ENCODE results near the gene UTP14C. TPM values are rescaled to one million over a fixed set of nuclear protein-coding genes. Genes with fewer than 3 reads are reported as not detected.
A peak's percentile ranks its signal among the peaks of the same experiment; 100 is the strongest.

The UTP14C gene
- total and polyA plus RNA-seq, 2 experiments from 2014 or later = 11.4 to 22.9 TPM

GRCh38 chr13:52061587-52061986, 37.1 kb downstream of the UTP14C start (continued):
- TF ChIP-seq, protein P1, sequence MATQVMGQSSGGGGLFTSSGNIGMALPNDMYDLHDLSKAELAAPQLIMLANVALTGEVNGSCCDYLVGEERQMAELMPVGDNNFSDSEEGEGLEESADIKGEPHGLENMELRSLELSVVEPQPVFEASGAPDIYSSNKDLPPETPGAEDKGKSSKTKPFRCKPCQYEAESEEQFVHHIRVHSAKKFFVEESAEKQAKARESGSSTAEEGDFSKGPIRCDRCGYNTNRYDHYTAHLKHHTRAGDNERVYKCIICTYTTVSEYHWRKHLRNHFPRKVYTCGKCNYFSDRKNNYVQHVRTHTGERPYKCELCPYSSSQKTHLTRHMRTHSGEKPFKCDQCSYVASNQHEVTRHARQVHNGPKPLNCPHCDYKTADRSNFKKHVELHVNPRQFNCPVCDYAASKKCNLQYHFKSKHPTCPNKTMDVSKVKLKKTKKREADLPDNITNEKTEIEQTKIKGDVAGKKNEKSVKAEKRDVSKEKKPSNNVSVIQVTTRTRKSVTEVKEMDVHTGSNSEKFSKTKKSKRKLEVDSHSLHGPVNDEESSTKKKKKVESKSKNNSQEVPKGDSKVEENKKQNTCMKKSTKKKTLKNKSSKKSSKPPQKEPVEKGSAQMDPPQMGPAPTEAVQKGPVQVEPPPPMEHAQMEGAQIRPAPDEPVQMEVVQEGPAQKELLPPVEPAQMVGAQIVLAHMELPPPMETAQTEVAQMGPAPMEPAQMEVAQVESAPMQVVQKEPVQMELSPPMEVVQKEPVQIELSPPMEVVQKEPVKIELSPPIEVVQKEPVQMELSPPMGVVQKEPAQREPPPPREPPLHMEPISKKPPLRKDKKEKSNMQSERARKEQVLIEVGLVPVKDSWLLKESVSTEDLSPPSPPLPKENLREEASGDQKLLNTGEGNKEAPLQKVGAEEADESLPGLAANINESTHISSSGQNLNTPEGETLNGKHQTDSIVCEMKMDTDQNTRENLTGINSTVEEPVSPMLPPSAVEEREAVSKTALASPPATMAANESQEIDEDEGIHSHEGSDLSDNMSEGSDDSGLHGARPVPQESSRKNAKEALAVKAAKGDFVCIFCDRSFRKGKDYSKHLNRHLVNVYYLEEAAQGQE (IDR thresholded peaks at IDR 0.05; ENCODE audit: unreplicated experiment) = no peak
- no peak for TF ChIP-seq CTCF (conservative IDR thresholded peaks at IDR 0.05; ENCODE audit: low read depth in 2 of 2)
- TF ChIP-seq CREB1 (CRISPR knock-in tag; IDR thresholded peaks at IDR 0.05; ENCODE audit: low read depth) = no peak
- no peak for TF ChIP-seq ZNF331 (CRISPR knock-in tag; IDR thresholded peaks at IDR 0.05; ENCODE audit: low read depth)
- no peak for TF ChIP-seq STAT1 (IDR thresholded peaks at IDR 0.05; ENCODE audit: unreplicated experiment)
- TF ChIP-seq POLR2AphosphoS5 (IDR thresholded peaks at IDR 0.05; ENCODE audit: low read depth) = no peak
- TF ChIP-seq EZH2 (IDR thresholded peaks at IDR 0.05; ENCODE audit: low read depth, unreplicated experiment) = no peak

- H3K79me2 ChIP-seq (replicated peaks; ENCODE audit: insufficient read depth) = no peaks in the 10 kb centered on the region
- H3K36me3 ChIP-seq (ENCODE audit: insufficient read depth) = 0 out of 2 replicates have a peak, but pooled peaks cover 4% of the 10 kb centered on the region
- H3K9me2 ChIP-seq (ENCODE audit: insufficient read depth) = no peaks in the 10 kb centered on the region
- Mint-ChIP-seq H3K4me1 (no peaks in the 10 kb centered on the region), H3K4me3 (no peak overlapping the region), H3K9me3 (peaks cover 82% of the 10 kb centered on the region), H3K27me3 (ENCODE audit: insufficient read depth, low read depth, poor library complexity) (no peaks in the 10 kb centered on the region), H3K27ac (no peak overlapping the region), H3K36me3 (ENCODE audit: low read depth) (peaks cover 56% of the 10 kb centered on the region)
- ATAC-seq = no peak
- peak; percentile 28 for DNase-seq (ENCODE audit: low spot score)
- H3K4me2 ChIP-seq = no peak overlapping the region
- H3K4me3 ChIP-seq = no peak overlapping the region
- no peaks in the 10 kb centered on the region for H4K20me1 ChIP-seq (replicated peaks; ENCODE audit: insufficient read depth)
- no peaks in the 10 kb centered on the region for H3K4me1 ChIP-seq (ENCODE audit: insufficient read depth)
- no peak overlapping the region for H2AFZ ChIP-seq
- no peaks in the 10 kb centered on the region for H3K27me3 ChIP-seq (ENCODE audit: insufficient read depth)
- no peaks in the 10 kb centered on the region for H3F3A ChIP-seq (replicated peaks; ENCODE audit: low read depth)
- no peak overlapping the region for H3K27ac ChIP-seq (ENCODE audit: low read depth)
- no peak for TF ChIP-seq ETS1 (IDR thresholded peaks at IDR 0.05)
- TF ChIP-seq EZH2phosphoT487 (IDR thresholded peaks at IDR 0.05; ENCODE audit: unreplicated experiment) = no peak
- TF ChIP-seq EZH2 (IDR thresholded peaks at IDR 0.05; ENCODE audit: low read depth, unreplicated experiment) = no peak
- TF ChIP-seq ZNF114 (CRISPR knock-in tag; IDR thresholded peaks at IDR 0.05) = no peak
- TF ChIP-seq NANOG (IDR thresholded peaks at IDR 0.05; ENCODE audit: borderline replicate concordance) = no peak
- TF ChIP-seq, protein P1 (IDR thresholded peaks at IDR 0.05; ENCODE audit: unreplicated experiment) = no peak
- TF ChIP-seq POLR2AphosphoS5 (IDR thresholded peaks at IDR 0.05; ENCODE audit: low read depth) = no peak
- no peak for TF ChIP-seq JUNB (IDR thresholded peaks at IDR 0.05; ENCODE audit: unreplicated experiment)
- TF ChIP-seq STAT1 (IDR thresholded peaks at IDR 0.05; ENCODE audit: unreplicated experiment) = no peak
- TF ChIP-seq ZNF331 (CRISPR knock-in tag; IDR thresholded peaks at IDR 0.05; ENCODE audit: low read depth) = no peak
These were observed 42.7 kb downstream of the UTP14C start for GRCh38 chr13:52067237-52067636.
